ENCODE results near the gene ANKH. TPM values are rescaled to one million over a fixed set of nuclear protein-coding genes. Genes with fewer than 3 reads are reported as not detected.
A peak's percentile ranks its signal among the peaks of the same experiment; 100 is the strongest.

ANKH gene
- total RNA-seq, 1 donor from 2014 or later: 6.9 TPM

DNA sequence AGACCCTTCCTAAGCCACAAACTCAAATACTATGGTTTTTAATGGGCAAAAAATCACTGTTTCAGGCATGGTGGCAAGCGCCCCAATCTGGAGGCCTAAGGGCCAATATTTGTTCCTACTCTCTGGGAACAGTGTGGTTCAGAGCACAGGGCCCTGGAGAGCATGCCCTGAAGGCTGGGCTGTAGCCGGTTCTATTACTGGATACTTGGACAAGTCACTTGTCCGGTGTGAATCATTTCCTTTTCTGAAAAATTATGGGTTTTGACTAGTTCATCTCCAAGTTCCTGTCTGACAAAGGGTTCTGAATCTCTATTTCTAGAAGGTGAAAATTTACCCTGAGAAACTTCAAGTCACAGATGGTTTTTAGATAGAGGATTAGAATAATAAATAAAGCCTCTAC, 132.0 kb downstream of the ANKH start:
- DNase-seq (ENCODE audit: low read depth, low spot score): peak; percentile 54

DNA sequence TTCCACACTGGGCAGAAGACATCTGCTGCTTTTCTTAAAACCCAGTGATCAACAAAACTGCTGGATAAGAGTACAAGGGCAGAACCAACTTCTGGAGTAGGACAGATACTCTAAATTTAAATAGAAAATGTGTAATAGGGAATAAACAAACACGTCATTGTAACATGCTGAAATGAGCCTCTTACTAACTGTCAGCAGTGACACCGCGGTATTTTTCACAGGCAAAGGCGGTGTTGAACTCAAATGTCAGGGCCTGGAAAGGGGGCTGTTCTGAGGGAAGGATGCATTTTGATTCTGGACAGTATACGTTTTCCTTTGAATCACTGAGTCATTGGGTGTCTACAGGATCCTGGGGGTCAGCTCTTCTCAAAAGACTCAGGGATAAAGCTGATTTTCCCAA, 133.5 kb downstream of the ANKH start:
- DNase-seq (ENCODE audit: low read depth, low spot score): no peak

DNA sequence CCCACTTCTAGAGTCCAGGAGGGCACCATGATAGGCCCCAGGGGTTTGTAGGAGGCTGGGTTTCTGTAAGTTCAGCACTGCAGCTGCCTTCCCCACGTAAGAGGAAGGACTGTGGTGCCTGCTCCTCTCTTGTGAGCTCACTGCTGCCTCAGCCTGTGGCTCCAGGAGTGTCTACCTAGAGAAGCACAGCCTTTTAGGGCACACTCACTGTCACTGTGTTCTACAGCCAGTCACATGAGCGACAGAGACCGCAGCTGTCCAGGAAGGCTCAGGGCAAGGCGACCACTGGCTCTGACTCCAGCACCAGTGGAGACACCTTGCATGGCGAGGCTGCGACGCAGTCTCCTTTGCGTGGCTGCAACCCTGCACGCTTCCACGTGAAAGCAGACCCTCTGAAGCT, 134.3 kb downstream of the ANKH start:
- no peak for DNase-seq (ENCODE audit: low read depth, low spot score)

DNA sequence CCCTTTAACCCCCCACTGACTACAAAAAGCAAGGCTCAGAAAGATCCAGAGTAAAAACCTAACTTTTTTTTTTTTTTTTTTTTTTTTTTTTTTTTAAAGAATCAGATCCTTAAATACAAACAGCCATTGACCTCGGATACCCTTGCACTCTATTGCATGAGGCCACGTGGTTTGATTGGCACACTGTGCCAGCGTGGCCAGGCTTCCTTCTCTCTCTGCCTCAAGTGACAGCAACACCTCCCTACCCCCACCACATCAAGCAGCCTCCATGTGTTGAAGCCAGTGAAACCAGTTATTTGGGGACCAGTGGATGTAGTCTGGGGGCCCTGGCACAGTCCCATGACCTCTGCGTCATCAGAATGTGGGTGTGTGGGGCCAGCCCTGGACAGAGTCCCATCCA, 135.6 kb downstream of the ANKH start:
- DNase-seq (ENCODE audit: low read depth, low spot score): no peak

DNA sequence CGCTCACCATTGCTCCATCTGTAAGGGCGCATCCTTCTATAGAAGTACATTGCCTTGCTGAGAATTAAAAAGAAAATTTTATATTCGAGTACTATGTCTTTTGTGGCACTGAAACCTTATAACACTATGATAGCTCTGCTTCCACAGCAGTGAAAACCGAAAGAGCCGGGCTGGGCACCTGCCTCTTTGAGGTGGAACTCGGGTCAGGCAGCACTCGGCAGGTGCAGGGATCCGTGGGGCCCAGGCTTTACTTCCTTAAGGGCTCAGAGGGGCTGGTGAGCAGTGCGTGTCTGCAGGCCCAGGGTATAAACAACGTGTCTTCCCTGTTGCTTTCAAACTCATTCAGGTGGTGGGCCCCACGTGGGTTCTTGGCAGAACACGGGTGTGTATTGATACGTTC, 137.2 kb downstream of the ANKH start:
- DNase-seq (ENCODE audit: low read depth, low spot score): no peak

DNA sequence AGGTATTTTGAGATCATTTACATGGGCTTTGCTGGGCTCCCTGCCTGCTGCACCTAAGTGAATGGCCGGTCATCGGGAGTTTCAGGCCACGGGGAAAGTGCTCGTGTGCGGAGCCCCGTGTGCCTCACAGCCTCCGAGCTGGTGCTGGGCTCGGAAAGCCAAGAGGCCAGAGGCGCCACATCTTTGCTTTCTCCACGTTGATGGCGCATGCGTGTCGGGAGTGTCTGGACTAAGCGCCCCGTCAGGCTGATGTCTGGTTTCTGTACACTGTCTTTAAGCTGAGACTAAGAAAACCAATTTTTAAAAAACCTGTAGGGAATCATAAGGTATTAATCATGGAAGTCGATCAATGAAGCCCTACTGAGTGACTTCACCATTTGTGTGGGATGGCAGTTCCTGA, 137.9 kb downstream of the ANKH start:
- no peak for DNase-seq (ENCODE audit: low read depth, low spot score)

DNA sequence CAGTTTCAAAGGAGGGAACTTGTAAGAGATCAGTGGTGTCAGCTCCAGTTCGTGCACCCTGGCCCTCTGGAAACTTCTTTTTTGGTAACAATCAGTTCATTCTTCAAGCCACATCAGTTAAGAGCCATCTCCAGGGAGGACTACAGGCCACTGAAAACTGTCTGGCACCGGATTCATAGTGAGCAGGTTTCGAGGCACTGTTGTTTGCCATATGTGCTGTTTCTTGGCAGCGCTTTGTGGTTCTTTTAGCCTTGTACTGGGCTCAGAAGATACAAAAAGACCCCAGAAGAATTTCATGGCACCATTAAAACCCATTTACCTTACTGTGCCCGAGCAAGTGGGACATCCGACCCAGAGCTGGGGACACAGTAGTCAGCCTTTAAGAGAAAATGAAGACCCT, 138.6 kb downstream of the ANKH start:
- DNase-seq (ENCODE audit: low read depth, low spot score): no peak

DNA sequence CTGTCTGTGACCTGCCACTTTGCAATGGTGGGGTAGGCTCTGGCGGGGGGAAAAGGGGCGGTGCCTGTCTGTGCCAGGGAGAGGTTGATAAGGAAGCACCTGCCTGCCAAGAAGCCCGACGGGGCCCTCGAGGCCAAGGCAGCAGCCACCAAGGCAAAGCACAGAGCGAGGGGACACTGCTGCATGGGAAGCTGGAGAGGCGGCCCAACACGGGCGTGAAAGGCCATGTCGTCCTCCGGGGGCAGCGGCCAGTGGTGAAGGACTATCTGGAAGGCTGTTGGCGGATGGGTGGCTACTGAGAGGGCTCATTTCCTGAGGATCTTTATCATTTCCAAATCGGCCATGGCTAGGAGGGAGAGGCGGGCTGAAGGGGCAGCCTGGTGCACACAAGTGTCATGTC, 140.7 kb downstream of the ANKH start:
- no peak for DNase-seq (ENCODE audit: low read depth, low spot score)

DNA sequence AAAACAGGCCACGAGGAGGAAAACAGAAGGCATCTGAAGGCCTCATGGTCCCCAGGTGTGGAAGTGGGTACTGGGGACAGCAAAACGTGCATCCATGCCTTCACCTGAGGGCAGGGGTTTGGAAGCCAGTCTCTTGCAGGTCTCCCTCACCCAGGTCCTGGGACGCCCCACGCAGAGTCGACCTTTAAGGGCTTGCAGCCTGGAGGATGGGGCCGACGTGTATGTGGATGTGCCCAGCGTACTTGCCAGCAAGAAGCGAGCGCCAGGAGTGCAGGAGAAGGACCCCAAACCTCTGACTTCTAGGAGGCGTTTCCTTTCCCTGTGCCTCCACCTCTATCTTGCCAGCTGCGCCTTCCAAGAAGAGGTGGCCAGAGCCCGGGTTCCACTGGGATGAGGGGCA, 141.1 kb downstream of the ANKH start:
- DNase-seq (ENCODE audit: low read depth, low spot score): no peak

DNA sequence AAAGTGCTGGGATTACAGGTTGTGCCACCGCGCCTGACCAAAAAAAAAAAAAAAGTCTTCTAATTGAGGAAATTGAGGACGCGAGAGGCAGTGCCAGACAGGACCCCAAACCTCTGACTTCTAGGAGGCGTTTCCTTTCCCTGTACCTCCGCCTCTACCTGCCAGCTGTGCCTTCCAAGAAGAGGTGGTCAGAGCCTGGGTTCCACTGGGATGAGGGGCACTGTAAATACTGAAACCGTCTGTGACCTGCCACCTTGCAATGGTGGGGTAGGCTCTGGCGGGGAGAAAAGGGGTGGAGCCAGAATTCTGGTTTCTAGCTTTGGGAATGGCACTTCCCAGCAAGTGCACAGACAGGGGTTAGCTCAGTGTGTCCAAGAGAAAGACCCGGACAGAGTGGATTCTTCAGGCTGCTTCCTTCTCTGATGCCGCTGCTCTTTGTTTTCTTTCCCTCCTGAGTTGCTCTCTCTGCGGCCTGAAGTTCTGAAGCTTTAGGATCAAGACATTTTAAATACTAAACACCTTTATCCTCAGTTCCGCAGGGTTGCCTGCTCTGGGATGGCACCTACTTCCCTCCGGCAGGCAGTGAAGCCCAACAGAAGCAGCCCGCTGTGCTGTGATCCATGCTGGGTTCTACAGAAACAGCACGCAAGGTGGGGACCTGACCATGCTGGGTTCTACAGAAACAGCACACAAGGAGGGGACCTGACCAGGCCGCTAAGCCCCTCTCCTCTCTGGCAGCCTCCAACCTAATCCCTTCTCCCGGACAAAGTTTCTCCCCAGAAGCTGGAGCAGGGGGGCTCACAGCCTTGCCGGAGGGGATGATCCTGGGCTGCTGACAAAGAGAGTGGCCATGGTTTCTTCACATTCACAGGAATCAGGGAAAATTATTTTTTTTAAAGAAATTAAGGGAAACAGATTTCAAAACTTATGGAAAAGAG, 141.9 kb downstream of the ANKH start:
- DNase-seq (ENCODE audit: low read depth, low spot score): no peak

DNA sequence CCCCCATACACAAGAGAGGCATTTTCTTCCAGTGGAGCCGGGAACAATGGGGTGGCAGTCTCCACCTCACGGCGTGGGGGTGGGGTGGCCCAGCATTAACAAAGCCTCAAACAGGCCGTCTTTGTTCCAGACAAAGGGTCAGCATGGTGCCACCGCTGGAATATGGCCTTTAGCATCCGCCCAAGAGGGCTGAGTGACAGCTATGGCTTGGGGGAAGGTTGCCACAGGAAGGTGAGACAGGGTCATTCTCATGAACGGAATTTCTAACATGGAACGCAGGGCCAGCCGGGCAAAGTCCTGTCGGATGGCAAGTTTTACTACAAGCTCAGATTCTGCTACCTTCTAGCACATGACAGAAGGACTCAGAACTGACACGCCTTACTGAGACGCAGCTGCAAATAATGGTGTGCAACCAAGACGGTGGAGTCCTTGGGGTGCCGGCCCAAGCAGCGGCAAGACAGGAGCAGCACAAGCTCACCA, 143.1 kb downstream of the ANKH start:
- DNase-seq (ENCODE audit: low read depth, low spot score): no peak

DNA sequence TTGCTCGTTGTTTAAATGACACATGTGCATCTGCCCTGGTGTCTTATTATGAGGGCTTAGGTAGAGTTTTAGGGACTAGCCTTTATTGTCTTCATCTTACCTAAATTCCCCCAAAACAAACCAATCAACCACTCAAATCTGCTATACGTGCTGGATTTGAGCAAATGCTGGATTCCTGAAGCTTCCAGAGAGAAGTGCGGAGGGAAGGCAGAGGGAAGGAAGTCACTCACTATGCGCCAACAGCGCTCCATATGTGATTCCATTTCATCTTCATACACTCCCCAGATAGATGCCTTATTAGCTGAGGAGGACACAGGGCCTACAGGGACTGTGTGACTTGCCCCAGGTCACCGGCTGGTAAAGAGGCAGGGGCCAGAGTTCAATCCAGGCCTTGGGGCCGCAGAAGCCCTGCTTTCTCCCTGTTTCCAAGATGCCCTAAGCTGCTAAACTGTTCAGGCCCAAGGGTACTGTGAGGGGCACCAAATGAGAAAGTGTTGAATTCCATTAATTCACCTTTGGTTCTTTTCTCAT, 143.6 kb downstream of the ANKH start:
- no peak for DNase-seq (ENCODE audit: low read depth, low spot score)

DNA sequence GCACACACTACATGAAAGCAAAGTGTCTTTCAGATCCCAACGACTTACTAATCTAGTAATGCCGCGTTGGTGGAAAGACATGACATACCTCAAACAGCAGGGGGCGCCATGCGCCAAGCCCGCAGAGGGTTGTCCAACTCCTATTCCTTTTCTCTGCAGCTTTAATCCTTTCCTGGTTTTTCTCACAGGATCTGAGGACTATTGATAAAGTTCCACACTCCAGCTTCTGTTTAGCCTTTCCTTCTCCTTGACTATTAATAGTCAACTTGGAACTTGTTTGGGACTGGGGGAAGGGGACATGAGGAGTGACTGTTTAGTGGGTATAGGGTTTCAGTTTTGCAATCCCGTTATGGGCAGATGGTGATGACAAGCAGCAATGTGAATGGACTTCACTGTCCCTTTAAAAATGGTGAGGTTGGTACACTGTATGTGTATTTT, 144.1 kb downstream of the ANKH start:
- DNase-seq (ENCODE audit: low read depth, low spot score): peak; percentile 46

DNA sequence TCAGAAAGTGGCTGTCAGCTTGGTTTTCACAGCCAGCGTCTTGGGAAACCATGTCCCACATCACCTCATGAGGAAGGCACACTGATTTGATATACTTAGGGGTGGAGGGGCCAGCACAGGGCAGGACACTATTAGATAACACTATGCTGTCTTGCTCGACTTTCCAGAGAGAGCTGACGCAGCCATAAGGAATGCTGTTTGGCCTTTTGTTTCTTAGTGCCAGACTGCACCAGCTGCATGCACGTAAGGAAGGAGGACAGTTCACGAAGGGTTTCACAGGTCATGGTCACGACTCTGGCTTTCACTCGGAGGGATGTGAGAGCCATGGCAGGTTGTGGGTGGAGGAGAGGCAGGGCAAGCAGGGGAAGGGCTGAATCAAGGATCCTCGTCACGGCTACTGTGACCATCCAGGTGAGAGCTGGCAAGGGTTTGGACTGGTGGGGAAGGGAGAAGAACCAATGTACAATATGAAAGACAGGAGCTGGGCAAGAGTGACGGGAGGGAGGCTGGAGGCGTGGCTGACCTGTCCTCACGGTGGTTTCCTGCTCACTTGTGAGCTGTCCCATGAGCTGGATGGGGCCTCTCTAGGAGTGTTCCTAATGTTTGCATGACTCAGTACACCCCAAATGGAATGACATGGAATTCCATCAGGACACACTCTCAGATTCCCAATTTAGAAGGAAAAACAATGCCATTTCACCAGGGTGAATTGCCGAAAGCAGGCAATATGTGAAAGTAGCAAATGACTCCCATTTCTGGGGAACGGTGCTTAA, 145.3 kb downstream of the ANKH start:
- DNase-seq (ENCODE audit: low read depth, low spot score): no peak

DNA sequence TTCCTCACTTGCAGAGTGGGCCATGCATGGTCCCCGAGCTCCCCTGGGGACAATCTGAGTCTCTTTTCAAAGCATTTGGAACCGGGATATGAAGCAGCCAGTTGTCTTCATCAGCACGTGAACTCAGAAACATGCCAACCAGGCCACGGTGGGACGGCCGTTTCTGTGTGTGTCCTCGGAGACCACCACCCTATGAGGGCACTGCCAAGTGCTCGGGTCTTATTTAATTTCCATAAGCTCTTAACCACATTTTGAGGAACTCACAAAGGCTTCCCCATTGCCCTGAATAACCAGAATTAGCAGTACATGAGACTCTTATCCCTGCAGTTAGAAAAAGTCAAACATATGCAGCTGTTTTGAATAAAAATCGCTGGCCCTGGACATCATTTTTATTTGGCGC, 146.9 kb downstream of the ANKH start:
- DNase-seq (ENCODE audit: low read depth, low spot score): no peak

DNA sequence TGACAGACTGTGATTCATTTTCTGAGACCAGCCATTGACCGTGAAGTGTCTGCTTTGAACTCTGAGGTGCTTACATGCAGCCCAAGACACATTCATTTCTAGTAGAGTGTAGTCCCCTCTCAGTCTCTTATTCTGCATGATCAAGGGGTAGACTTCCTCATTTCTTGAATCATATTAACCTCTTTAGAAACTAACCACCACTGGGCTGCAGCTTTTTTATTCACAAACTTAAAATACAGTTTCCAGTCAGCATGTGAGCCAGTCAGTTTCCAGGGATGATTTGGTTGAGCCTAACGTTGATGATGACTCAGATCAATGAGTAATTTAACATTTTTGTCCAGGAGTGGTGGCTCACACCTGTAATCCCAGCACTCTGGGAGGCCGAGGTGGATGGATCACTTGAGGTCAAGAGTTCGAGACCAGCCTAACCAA, 147.9 kb downstream of the ANKH start:
- no peak for DNase-seq (ENCODE audit: low read depth, low spot score)

DNA sequence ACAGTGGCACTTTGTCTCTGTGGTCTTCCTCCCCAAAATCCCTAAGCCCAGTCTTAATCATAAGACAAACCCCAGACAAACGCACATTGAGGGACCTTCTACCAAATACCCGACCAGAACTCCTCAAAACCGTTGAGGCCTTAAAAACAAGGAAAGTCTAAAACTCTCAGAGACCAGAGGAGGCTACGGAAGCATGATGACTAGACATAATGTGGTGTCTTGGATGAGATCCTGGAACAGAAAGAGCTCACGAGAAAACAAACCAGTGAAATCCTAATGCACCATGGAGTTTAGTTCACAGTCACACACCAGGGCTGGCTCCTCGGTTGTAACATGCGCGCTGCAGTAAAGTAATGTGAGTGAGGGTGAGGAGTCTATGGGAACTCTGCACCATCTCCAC, 148.7 kb downstream of the ANKH start:
- DNase-seq (ENCODE audit: low read depth, low spot score): no peak

DNA sequence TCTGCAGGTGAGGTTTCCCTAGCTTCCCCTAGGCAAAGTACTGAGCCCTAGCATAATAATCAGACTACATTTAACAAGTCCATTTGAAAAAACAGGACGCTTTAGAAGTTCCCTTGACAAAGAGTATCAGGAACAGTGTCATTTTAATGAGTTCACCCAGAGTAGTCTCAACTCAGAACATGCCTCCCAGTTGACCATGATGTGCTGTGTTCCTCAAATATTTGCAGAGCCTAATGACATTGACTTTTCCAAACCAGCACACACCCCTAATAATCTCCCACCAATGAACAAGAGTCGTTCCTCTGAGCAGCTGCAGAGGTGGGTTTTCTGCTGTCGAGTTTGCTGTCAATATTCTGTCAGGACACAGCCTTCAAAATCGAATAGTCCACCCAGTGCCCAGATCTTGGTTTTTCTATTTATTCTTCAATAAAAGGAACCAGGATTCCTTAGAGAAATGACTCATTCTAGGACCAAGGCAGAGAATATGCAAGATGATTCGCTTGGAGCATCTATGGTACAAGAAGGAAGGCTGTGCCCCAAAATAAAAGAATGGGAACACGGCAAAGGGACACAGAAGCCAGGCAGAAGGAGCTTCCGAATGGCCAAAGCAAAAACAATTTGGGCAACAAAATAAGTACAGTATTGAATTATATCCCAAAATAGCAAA, 149.5 kb downstream of the ANKH start:
- DNase-seq (ENCODE audit: low read depth, low spot score): no peak

DNA sequence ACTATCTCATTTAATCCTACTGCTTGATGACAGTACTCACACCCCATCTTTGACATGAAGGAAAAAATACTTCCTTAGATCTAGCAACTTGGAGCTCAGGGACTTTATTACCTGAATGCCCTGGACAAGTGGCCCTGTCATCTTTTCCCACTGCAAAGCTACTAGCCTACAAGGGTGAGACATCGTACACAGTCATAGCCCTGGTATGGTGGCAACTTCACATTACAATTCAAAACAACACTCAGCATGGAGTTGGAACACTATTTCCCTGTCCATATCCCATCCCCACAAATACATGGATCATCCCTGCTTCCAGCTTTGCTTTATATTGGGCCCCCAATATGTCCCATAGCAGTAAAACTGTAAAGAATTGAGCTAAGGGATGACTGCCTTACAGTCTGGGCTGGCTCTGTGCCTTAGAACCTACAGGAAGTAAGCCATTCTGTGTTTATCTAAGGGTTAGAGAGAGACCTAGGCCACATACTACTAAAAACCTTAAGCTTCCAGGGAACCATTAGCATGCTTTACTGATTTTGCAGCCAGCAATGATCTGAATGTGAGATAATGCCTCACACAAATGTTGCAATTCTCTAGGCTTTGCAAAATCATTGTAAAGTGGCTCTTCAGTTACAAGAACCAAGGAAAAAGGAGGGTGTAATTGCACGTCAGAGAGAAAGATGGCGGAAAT, 151.2 kb downstream of the ANKH start:
- DNase-seq (ENCODE audit: low read depth, low spot score): no peak

DNA sequence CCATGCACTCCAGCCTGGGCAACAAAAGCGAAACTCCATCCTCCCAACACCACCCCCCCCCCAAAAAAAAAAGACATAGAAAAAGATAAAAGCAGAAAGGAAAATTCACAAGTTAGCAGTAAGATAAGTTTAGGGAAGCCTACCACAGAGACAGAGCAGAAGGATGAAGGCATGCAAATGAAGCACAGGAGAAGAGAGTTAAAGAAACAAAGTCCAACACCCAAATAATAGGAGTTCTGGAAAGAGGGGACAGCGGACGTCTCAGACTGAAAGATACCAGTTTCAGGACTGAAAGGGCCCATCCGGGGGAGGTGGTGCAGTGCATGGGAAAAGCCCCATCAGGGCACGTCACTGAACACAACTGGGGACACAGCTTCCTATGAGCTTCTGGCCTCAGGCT, 152.8 kb downstream of the ANKH start:
- no peak for DNase-seq (ENCODE audit: low read depth, low spot score)

Data from pulmonary artery endothelial cell (primary cell).